ENCODE results near the gene LPP.

Gene LPP

DNA sequence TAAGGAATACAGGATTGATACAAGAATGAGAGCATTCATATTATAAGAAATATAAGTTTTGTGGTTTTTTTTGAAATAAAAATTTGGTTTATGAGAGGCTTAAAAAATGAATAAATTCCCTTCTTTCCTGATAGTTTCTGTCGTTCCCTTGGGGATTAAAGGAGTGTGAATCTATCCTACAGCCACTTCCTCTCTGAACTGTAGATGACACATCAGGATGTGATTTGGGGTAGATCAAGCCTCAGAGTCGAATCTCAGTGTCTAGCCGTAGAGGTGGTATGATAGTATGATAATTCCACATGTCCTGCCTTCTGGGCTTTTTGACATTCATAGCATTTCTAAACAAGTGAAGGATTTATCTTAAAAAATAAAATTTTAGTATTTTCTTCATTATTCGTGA lies 343.1 kb downstream of the LPP start:
- ChIA-PET POLR2A (no interaction called here), CTCF (no interaction called here)
- DNase-seq (ENCODE audit: extremely low spot score), result no peak
- no peak for TF ChIP-seq CTCF (IDR thresholded peaks at IDR 0.05; ENCODE audit: control extremely low read depth, extremely low read depth, low read depth, missing control alignments)

- DNase-seq (ENCODE audit: extremely low spot score), result no peak
- POLR2A ChIA-PET, result no interaction called here
- no peak for TF ChIP-seq CTCF (IDR thresholded peaks at IDR 0.05; ENCODE audit: control extremely low read depth, extremely low read depth, low read depth, missing control alignments)
- CTCF ChIA-PET, result no interaction called here
Observed at GRCh38 chr3:188503647-188504046, 349.7 kb downstream of the LPP start.

DNA sequence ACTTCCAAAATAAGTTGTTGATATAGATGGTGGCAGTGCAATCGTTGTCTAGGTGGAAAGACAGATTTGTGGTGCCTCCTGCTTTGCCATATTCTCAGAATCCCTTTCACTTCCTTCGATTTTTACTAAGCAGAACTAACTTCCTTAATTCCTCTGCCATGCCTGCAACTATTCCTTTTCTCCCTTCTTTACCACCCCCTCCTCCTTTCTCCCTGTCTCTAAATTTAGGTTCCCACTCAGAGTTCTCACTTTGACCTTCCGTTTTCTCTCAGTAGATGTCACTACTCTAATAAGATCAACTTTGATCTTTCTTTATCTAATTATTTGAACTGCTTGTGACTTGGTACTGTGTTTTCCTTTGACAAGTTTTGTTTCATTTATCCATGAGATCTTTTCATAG lies 351.2 kb downstream of the LPP start:
- ChIA-PET CTCF (no interaction called here), POLR2A (no interaction called here)
- TF ChIP-seq CTCF (IDR thresholded peaks at IDR 0.05; ENCODE audit: control extremely low read depth, extremely low read depth, low read depth, missing control alignments), result no peak
- no peak for DNase-seq (ENCODE audit: extremely low spot score)

- CTCF ChIA-PET, result no interaction called here
- DNase-seq (ENCODE audit: extremely low spot score), result no peak
- TF ChIP-seq CTCF (IDR thresholded peaks at IDR 0.05; ENCODE audit: control extremely low read depth, extremely low read depth, low read depth, missing control alignments), result no peak
- POLR2A ChIA-PET, result no interaction called here
Observed at GRCh38 chr3:188505911-188506310, 352.0 kb downstream of the LPP start.

DNA sequence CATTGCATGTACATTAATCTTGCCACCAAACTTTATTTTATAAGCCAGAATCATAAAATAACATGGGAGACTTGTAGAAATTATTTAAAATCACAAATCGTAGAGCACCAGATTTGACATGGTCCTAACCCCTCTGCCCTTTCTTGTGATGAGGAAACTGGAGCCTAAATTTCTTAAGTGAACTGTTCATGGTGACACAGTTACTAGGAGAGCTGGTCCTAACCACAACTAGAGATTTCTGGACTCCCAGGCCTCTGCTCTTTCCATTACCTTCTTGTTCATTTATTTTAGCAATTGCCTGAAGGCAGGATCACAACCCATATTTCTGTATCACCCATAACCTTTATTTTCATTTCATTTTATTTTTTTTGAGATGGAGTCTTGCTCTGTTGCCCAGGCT lies 352.5 kb downstream of the LPP start:
- POLR2A ChIA-PET, result no interaction called here
- no peak for TF ChIP-seq CTCF (IDR thresholded peaks at IDR 0.05; ENCODE audit: control extremely low read depth, extremely low read depth, low read depth, missing control alignments)
- CTCF ChIA-PET, result interaction anchor here (0.9 kb wide), 1 partner anchor 13 kb away, joined by 3 read pairs; no protein-coding TSS in a partner anchor
- no peak for DNase-seq (ENCODE audit: extremely low spot score)

- ChIA-PET POLR2A (no interaction called here), CTCF (interaction anchor here (0.9 kb wide), 1 partner anchor 14 kb away, joined by 3 read pairs; no protein-coding TSS in a partner anchor)
- DNase-seq (ENCODE audit: extremely low spot score), result no peak
- TF ChIP-seq CTCF (IDR thresholded peaks at IDR 0.05; ENCODE audit: control extremely low read depth, extremely low read depth, low read depth, missing control alignments), result no peak
Observed at GRCh38 chr3:188507244-188507720, 353.3 kb downstream of the LPP start.

GRCh38 chr3:188508454-188508853 lies 354.5 kb downstream of the LPP start:
- TF ChIP-seq CTCF (IDR thresholded peaks at IDR 0.05; ENCODE audit: control extremely low read depth, extremely low read depth, low read depth, missing control alignments), result no peak
- CTCF ChIA-PET, result no interaction called here
- POLR2A ChIA-PET, result no interaction called here
- DNase-seq (ENCODE audit: extremely low spot score), result no peak
